Lung (tissue), 12 donors: ENCODE results near the gene CA5A. TPM values are rescaled to one million over a fixed set of nuclear protein-coding genes. Genes with fewer than 3 reads are reported as not detected.

Experiments used
- ATAC-seq: fragments of 200-7000 bp; cut with Tn5 transposase; one replicate; pipeline ENCODE4 v1.9.1; 2020; ENCODE audit warnings: moderate number of reproducible peaks; ENCODE audit not compliant: insufficient read depth, low FRiP score
- DNase-seq, 3 donors: peaks; one replicate each; pipeline ENCODE4 v3.0.0-alpha.2; 2013 to 2017
- H3K27ac ChIP-seq, 2 donors: one replicate each; pipeline ENCODE4 v1.5.1; 2013; ENCODE audit warnings: mild to moderate bottlenecking in 2 of 2, moderate library complexity in 2 of 2, control low read depth in 1 of 2, inconsistent platforms in 1 of 2, low read depth in 1 of 2, low read length in 1 of 2
- H3K27me3 ChIP-seq, 3 donors: one replicate each; pipeline ENCODE4 v1.5.1; 2013; ENCODE audit warnings: low read length in 2 of 3; ENCODE audit not compliant: control insufficient read depth in 3 of 3, insufficient read depth in 3 of 3
- H3K36me3 ChIP-seq, 4 donors: one replicate each; pipeline ENCODE4 v1.5.1; 2013; ENCODE audit warnings: low read length in 4 of 4, mild to moderate bottlenecking in 1 of 4, moderate library complexity in 1 of 4; ENCODE audit not compliant: control insufficient read depth in 4 of 4, insufficient read depth in 4 of 4
- H3K4me1 ChIP-seq, 5 donors: one replicate each; pipeline ENCODE4 v1.5.1; 2013; ENCODE audit warnings: low read length in 5 of 5, mild to moderate bottlenecking in 2 of 5, moderate library complexity in 1 of 5; ENCODE audit not compliant: control insufficient read depth in 5 of 5, insufficient read depth in 5 of 5
- H3K4me3 ChIP-seq: one replicate; pipeline ENCODE4 v1.5.1; 2013; ENCODE audit warnings: mild to moderate bottlenecking, control low read depth, moderate library complexity
- H3K9ac ChIP-seq, 2 donors: one replicate each; pipeline ENCODE4 v1.5.1; 2013; ENCODE audit warnings: low read length in 2 of 2, control low read depth in 1 of 2; ENCODE audit not compliant: insufficient read depth in 1 of 2
- H3K9me3 ChIP-seq, 4 donors: one replicate each; pipeline ENCODE4 v1.5.1; 2013; ENCODE audit warnings: low read length in 3 of 4, mild to moderate bottlenecking in 1 of 4, moderate library complexity in 1 of 4; ENCODE audit not compliant: control insufficient read depth in 4 of 4, insufficient read depth in 3 of 4
- CTCF ChIP-seq: IDR thresholded peaks from 2 replicates; pipeline ENCODE4 v1.5.1; 2012; ENCODE audit warnings: mild to moderate bottlenecking; ENCODE audit errors: control extremely low read depth, extremely low read depth
- WGBS, 2 donors: extraction: QIAGEN DNeasy Blood & Tissue Kit; methylation state at CpG; one replicate each; pipeline ENCODE4 v1.1.7; 2013; 5-methylcytosine and 5-hydroxymethylcytosine counted together
- polyA plus RNA-seq, 2 donors: library from polyadenylated mRNA; stranded (reverse); fragments of 200-250 nt; gene quantifications; one replicate each; pipeline ENCODE4 v1.2.1, GENCODE V29; 2013
- total RNA-seq, 2 donors: library from RNA; depleted of rRNA in 1 of 2; stranded (reverse); fragments of >200 nt in 1 of 2; gene quantifications; one replicate each; pipeline ENCODE4 v1.2.1, GENCODE V29; 2014 to 2021
- donor health status: control.
- donor health status: control.
- donor health status: Bipolar disorder and iron deficiency.
- donor health status: healthy.
- donor health status: DM: yes; HTN: yes; CAD: no.

Gene CA5A
- total and polyA plus RNA-seq, 4 donors: 0.03 to 0.63 (median 0.14) TPM; not detected in 1

- no peak for TF ChIP-seq CTCF
- Histone ChIP-seq H3K4me1 (peaks cover 0 to 15% (median 0%) of the 10 kb centered on the region in 5 donors), H3K36me3 (peaks cover 0 to 20% (median 0%) of the 10 kb centered on the region in 4 donors), H3K27ac (no peak overlapping the region), H3K27me3 (no peaks in the 10 kb centered on the region), H3K4me3 (no peak overlapping the region), H3K9me3 (no peaks in the 10 kb centered on the region), H3K9ac (no peak overlapping the region)
- WGBS, 2 donors: 75 to 77% methylated on average over 29 to 30 of the region's 30 CpGs
- no peak for DNase-seq
- no peak for ATAC-seq
Observed at GRCh38 chr16:87844120-87844733, 92.1 kb downstream of the CA5A start.

- H3K4me1 ChIP-seq: peaks cover 0 to 14% (median 0%) of the 10 kb centered on the region in 5 donors
- H3K9ac ChIP-seq: no peak overlapping the region
- ATAC-seq: no peak
Observed at GRCh38 chr16:87843678-87844105, 92.6 kb downstream of the CA5A start.

GRCh38 chr16:87842209-87842869 lies 94.0 kb downstream of the CA5A start:
- DNase-seq (no peak), ATAC-seq (no peak)
- Histone ChIP-seq H3K36me3 (peaks cover 0 to 31% (median 0%) of the 10 kb centered on the region in 4 donors), H3K27me3 (no peaks in the 10 kb centered on the region), H3K9ac (no peak overlapping the region), H3K4me1 (peaks cover 0 to 9% (median 0%) of the 10 kb centered on the region in 5 donors), H3K27ac (no peak overlapping the region), H3K4me3 (no peak overlapping the region), H3K9me3 (no peaks in the 10 kb centered on the region)
- no peak for TF ChIP-seq CTCF
- 61 to 75% methylated on average over 17 of the region's 17 CpGs for WGBS, 2 donors

More at GRCh38 chr16:87843678-87844105, 92.6 kb downstream of the CA5A start:
- no peaks in the 10 kb centered on the region for H3K27me3 ChIP-seq
- DNase-seq: no peak
- TF ChIP-seq CTCF: no peak
- no peak overlapping the region for H3K4me3 ChIP-seq
- no peak overlapping the region for H3K27ac ChIP-seq
- H3K9me3 ChIP-seq: no peaks in the 10 kb centered on the region
- 81 to 91% methylated on average over 17 of the region's 17 CpGs for WGBS, 2 donors
- peaks cover 0 to 22% (median 0%) of the 10 kb centered on the region in 4 donors for H3K36me3 ChIP-seq
